ENCODE measurements around the gene NLK. TPM values are rescaled to one million over a fixed set of nuclear protein-coding genes. Genes with fewer than 3 reads are reported as not detected.

The NLK gene
- total RNA-seq, 2 experiments from 2014 or later = 18.1 to 27.8 TPM

DNA sequence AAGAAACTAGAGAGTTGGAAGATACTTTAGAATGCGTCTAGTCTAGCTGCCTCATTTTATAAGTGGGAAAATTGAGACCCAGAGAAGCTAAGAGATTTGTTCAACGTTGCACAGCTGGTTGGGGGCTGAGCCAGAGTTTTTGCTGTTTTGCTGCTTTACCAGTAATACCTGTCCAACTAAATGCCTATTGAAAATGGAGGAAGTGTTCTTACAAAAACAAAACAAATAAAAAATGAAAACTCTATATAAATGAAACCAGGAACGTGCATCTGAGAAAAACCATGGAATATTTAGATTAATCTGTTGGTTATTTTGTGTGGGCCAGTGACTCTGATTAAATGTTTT is 13.8 kb downstream of the NLK start:
- H3K36me3 ChIP-seq (ENCODE audit: insufficient read depth, low read length) = no peaks in the 10 kb centered on the region
- no peak overlapping the region for H3K4me3 ChIP-seq (ENCODE audit: low read depth, low read length, poor library complexity, severe bottlenecking)
- no peaks in the 10 kb centered on the region for H3K9me2 ChIP-seq (ENCODE audit: insufficient read depth, low read length)
- no peak for TF ChIP-seq EZH2phosphoT487 (IDR thresholded peaks at IDR 0.05; ENCODE audit: borderline replicate concordance, low read depth, low read length)
- TF ChIP-seq, protein P1, sequence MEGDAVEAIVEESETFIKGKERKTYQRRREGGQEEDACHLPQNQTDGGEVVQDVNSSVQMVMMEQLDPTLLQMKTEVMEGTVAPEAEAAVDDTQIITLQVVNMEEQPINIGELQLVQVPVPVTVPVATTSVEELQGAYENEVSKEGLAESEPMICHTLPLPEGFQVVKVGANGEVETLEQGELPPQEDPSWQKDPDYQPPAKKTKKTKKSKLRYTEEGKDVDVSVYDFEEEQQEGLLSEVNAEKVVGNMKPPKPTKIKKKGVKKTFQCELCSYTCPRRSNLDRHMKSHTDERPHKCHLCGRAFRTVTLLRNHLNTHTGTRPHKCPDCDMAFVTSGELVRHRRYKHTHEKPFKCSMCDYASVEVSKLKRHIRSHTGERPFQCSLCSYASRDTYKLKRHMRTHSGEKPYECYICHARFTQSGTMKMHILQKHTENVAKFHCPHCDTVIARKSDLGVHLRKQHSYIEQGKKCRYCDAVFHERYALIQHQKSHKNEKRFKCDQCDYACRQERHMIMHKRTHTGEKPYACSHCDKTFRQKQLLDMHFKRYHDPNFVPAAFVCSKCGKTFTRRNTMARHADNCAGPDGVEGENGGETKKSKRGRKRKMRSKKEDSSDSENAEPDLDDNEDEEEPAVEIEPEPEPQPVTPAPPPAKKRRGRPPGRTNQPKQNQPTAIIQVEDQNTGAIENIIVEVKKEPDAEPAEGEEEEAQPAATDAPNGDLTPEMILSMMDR (conservative IDR thresholded peaks at IDR 0.05; ENCODE audit: low read length) = no peak
- ChIA-PET POLR2A (interaction anchor here (0.7 to 1.0 kb wide), 2 partner anchors 14 to 15 kb away, joined by 3 read pairs; partner anchors contain the start of gene NLK), CTCF (ENCODE audit: unreplicated experiment) (no interaction called here)
- no peaks in the 10 kb centered on the region for H4K20me1 ChIP-seq (ENCODE audit: insufficient read depth, low read length)
- no peaks in the 10 kb centered on the region for H3K9me3 ChIP-seq (ENCODE audit: low read length)
- BruUV-seq (replicated peaks) = no TSS peak
- no peak for DNase-seq (ENCODE audit: low spot score)
- H3K4me1 ChIP-seq (ENCODE audit: insufficient read depth, low read length, poor library complexity, severe bottlenecking) = peaks cover 26% of the 10 kb centered on the region
- H2AFZ ChIP-seq (ENCODE audit: low read length) = no peak overlapping the region
- intact Hi-C loops (cut with micrococcal nuclease; ENCODE audit: unreplicated experiment) = no loop called here
- H3K79me2 ChIP-seq (ENCODE audit: insufficient read depth, low read depth, low read length) = peaks cover 64% of the 10 kb centered on the region; the same call in 1 of the 2 replicates
- no peak overlapping the region for H3K4me2 ChIP-seq (ENCODE audit: low read length)
- H3K27ac ChIP-seq (ENCODE audit: low read depth, low read length, poor library complexity, severe bottlenecking) = no peak overlapping the region

DNA sequence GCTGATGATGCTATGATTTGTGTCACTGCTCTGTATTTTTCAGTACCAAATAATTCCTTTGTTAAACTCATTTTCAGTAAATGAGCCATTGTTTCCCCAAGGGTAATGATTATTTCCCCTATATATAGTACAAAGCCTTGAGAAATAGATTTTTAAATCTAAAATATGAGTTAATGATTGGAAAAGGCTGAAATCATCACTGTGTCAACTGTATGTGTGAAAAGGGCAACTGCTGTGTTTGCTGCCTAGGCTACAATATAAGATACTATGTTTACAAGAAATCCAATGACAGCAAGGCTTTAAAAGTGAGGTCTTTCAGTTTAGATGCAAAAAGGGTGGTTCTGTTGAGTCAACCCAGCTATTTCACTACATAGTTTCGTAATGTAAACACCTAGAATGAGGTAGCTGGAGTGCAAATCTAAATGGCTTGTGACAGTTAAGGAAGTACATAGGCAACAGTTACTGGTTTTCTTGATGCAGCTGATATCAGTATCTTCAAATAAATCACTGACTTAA is 15.3 kb downstream of the NLK start:
- no peak for TF ChIP-seq EZH2phosphoT487 (IDR thresholded peaks at IDR 0.05; ENCODE audit: borderline replicate concordance, low read depth, low read length)
- TF ChIP-seq, protein P1 (conservative IDR thresholded peaks at IDR 0.05; ENCODE audit: low read length) = no peak
- H3K27ac ChIP-seq (ENCODE audit: low read depth, low read length, poor library complexity, severe bottlenecking) = no peak overlapping the region
- no TSS peak for BruUV-seq (replicated peaks)
- H4K20me1 ChIP-seq (ENCODE audit: insufficient read depth, low read length) = no peaks in the 10 kb centered on the region
- CTCF ChIA-PET (ENCODE audit: unreplicated experiment) = no interaction called here
- H3K4me1 ChIP-seq (ENCODE audit: insufficient read depth, low read length, poor library complexity, severe bottlenecking) = peaks cover 26% of the 10 kb centered on the region
- intact Hi-C loops (cut with micrococcal nuclease; ENCODE audit: unreplicated experiment) = no loop called here
- peaks cover 55% of the 10 kb centered on the region; the same call in 1 of the 2 replicates for H3K79me2 ChIP-seq (ENCODE audit: insufficient read depth, low read depth, low read length)
- H3K36me3 ChIP-seq (ENCODE audit: insufficient read depth, low read length) = no peaks in the 10 kb centered on the region
- H3K9me2 ChIP-seq (ENCODE audit: insufficient read depth, low read length) = no peaks in the 10 kb centered on the region
- H3K9me3 ChIP-seq (ENCODE audit: low read length) = no peaks in the 10 kb centered on the region
- no peak for DNase-seq (ENCODE audit: low spot score)
- H3K4me2 ChIP-seq (ENCODE audit: low read length) = no peak overlapping the region
- H2AFZ ChIP-seq (ENCODE audit: low read length) = no peak overlapping the region
- POLR2A ChIA-PET = interaction anchor here (0.6 to 1.0 kb wide), 4 partner anchors 10 to 95 kb away, joined by 3 to 8 read pairs (median 4); no protein-coding TSS in a partner anchor
- H3K4me3 ChIP-seq (ENCODE audit: low read depth, low read length, poor library complexity, severe bottlenecking) = no peak overlapping the region

DNA sequence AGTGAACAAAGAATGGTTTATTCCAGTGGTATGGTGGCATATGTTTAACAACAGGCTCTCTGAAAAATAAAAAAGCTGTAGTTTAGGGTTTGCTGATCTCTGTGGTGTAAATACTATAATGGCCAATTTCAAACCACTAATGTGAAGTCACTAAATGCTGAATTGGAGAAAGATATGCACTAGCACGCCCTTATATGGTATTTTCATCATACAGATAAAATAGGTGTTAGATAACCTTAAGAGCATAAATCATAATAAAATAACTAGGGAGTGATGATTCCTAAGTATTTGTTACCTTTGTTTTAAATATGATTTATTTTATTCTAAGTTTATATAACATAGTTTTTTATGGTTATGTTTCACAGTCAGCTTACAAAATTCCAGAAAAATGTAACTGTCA is 17.2 kb downstream of the NLK start:
- Histone ChIP-seq H3K4me1 (ENCODE audit: insufficient read depth, low read length, poor library complexity, severe bottlenecking) (peaks cover 14% of the 10 kb centered on the region), H3K79me2 (ENCODE audit: insufficient read depth, low read depth, low read length) (peaks cover 46% of the 10 kb centered on the region; the same call in 1 of the 2 replicates), H3K27ac (ENCODE audit: low read depth, low read length, poor library complexity, severe bottlenecking) (no peak overlapping the region), H3K9me3 (ENCODE audit: low read length) (no peaks in the 10 kb centered on the region), H3K36me3 (ENCODE audit: insufficient read depth, low read length) (no peaks in the 10 kb centered on the region), H3K9me2 (ENCODE audit: insufficient read depth, low read length) (no peaks in the 10 kb centered on the region), H3K4me2 (ENCODE audit: low read length) (no peak overlapping the region), H3K4me3 (ENCODE audit: low read depth, low read length, poor library complexity, severe bottlenecking) (no peak overlapping the region), H2AFZ (ENCODE audit: low read length) (no peak overlapping the region), H4K20me1 (ENCODE audit: insufficient read depth, low read length) (peaks cover 3% of the 10 kb centered on the region; the same call in 1 of the 2 replicates)
- BruUV-seq (replicated peaks) = no TSS peak
- intact Hi-C loops (cut with micrococcal nuclease; ENCODE audit: unreplicated experiment) = no loop called here
- TF ChIP-seq EZH2phosphoT487 (IDR thresholded peaks at IDR 0.05; ENCODE audit: borderline replicate concordance, low read depth, low read length) = no peak
- TF ChIP-seq, protein P1 (conservative IDR thresholded peaks at IDR 0.05; ENCODE audit: low read length) = no peak
- ChIA-PET POLR2A (interaction anchor here (0.9 to 1.4 kb wide), 3 partner anchors 16 to 18 kb away, joined by 3 to 4 read pairs (median 4); no protein-coding TSS in a partner anchor), CTCF (ENCODE audit: unreplicated experiment) (no interaction called here)
- DNase-seq (ENCODE audit: low spot score) = no peak

All from OCI-LY7 (cell line).